ACHN (cell line): ENCODE data around the gene IRF2.

Source experiments
- DNase-seq: peaks from one replicate; pipeline ENCODE4 v3.0.0-alpha.2; 2015
- in situ Hi-C: cut with HindIII; loops from 2 replicates; pipeline ENCODE4 v1.10.0; 2017; ENCODE audit warnings: low sequenced_read_pairs, low pct_ligation_motif_present, low pct_unique_long_range_greater_than_20kb

IRF2 gene

GRCh38 chr4:184476695-184477094 is 2.3 kb upstream of the IRF2 start:
- DNase-seq: no peak
- in situ Hi-C loops: no loop called here

GRCh38 chr4:184475498-184475897 is 1.1 kb upstream of the IRF2 start:
- no peak for DNase-seq
- in situ Hi-C loops: no loop called here

GRCh38 chr4:184475096-184475461 is 729 bp upstream of the IRF2 start:
- in situ Hi-C loops: no loop called here
- peak; percentile 28 for DNase-seq

GRCh38 chr4:184473499-184474262 is 669 bp downstream of the IRF2 start:
- DNase-seq: peak; percentile 29
- in situ Hi-C loops: no loop called here

- in situ Hi-C loops: no loop called here
- peak; percentile 71 for DNase-seq
These were observed 1.5 kb downstream of the IRF2 start for GRCh38 chr4:184472614-184473498.

GRCh38 chr4:184471881-184472613 is 2.3 kb downstream of the IRF2 start:
- in situ Hi-C loops: no loop called here

GRCh38 chr4:184470785-184471110 is 3.6 kb downstream of the IRF2 start:
- in situ Hi-C loops: no loop called here
- DNase-seq: no peak

More at GRCh38 chr4:184471881-184472613, 2.3 kb downstream of the IRF2 start:
- DNase-seq: peak; percentile 24

- DNase-seq: no peak
- in situ Hi-C loops: no loop called here
These were observed 7.7 kb downstream of the IRF2 start for GRCh38 chr4:184466634-184467033.

GRCh38 chr4:184464759-184465454 is 9.4 kb downstream of the IRF2 start:
- in situ Hi-C loops: no loop called here
- no peak for DNase-seq

GRCh38 chr4:184463856-184464255 is 10.5 kb downstream of the IRF2 start:
- DNase-seq: no peak
- in situ Hi-C loops: no loop called here

- in situ Hi-C loops: no loop called here
These were observed 11.2 kb downstream of the IRF2 start for GRCh38 chr4:184463158-184463557.

GRCh38 chr4:184462724-184463123 is 11.6 kb downstream of the IRF2 start:
- in situ Hi-C loops: no loop called here
- DNase-seq: no peak

More at GRCh38 chr4:184463158-184463557, 11.2 kb downstream of the IRF2 start:
- DNase-seq: no peak

- no peak for DNase-seq
- in situ Hi-C loops: no loop called here
These were observed 12.5 kb downstream of the IRF2 start for GRCh38 chr4:184461711-184462441.

GRCh38 chr4:184460499-184461285 is 13.7 kb downstream of the IRF2 start:
- in situ Hi-C loops: no loop called here

GRCh38 chr4:184459413-184459812 is 14.9 kb downstream of the IRF2 start:
- in situ Hi-C loops: no loop called here
- DNase-seq: no peak

More at GRCh38 chr4:184460499-184461285, 13.7 kb downstream of the IRF2 start:
- no peak for DNase-seq

GRCh38 chr4:184457535-184458249 is 16.7 kb downstream of the IRF2 start:
- in situ Hi-C loops: no loop called here
- no peak for DNase-seq

- in situ Hi-C loops: no loop called here
These were observed 18.0 kb downstream of the IRF2 start for GRCh38 chr4:184456337-184456736.

More at GRCh38 chr4:184456337-184456736, 18.0 kb downstream of the IRF2 start:
- no peak for DNase-seq
